H7 (cell line): ENCODE results near the gene CMYA5. TPM values are rescaled to one million over a fixed set of nuclear protein-coding genes. Genes with fewer than 3 reads are reported as not detected.
"Not testable (repeated sequence)": the region's sequence is repeated elsewhere in the genome, so short reads cannot be mapped to it uniquely, and the experiment has no call there.

Source experiments
- DNase-seq: peaks from one replicate; pipeline ENCODE4 v3.0.0; 2012
- H3K27me3 ChIP-seq: 2 replicates; pipeline ENCODE4 v1.6.0; 2011; ENCODE audit warnings: mild to moderate bottlenecking, low read length; ENCODE audit not compliant: control insufficient read depth, insufficient read depth
- H3K36me3 ChIP-seq: replicated peaks from 2 replicates; pipeline ENCODE4 v1.5.1; 2011; ENCODE audit warnings: low read length; ENCODE audit not compliant: control insufficient read depth, insufficient read depth
- H3K4me3 ChIP-seq: 2 replicates; pipeline ENCODE4 v1.5.1; 2011; ENCODE audit warnings: low read depth, mild to moderate bottlenecking, control low read depth, low read length, moderate library complexity; ENCODE audit not compliant: insufficient read depth
- total RNA-seq: library from RNA; depleted of rRNA; stranded (reverse); fragments of >200 nt; shearing (Covaris generic); gene quantifications from 2 replicates; pipeline ENCODE4 v1.2.3, GENCODE V29; 2014

Gene CMYA5
- total RNA-seq, 1 experiment from 2014 or later: 0.80 TPM

DNA sequence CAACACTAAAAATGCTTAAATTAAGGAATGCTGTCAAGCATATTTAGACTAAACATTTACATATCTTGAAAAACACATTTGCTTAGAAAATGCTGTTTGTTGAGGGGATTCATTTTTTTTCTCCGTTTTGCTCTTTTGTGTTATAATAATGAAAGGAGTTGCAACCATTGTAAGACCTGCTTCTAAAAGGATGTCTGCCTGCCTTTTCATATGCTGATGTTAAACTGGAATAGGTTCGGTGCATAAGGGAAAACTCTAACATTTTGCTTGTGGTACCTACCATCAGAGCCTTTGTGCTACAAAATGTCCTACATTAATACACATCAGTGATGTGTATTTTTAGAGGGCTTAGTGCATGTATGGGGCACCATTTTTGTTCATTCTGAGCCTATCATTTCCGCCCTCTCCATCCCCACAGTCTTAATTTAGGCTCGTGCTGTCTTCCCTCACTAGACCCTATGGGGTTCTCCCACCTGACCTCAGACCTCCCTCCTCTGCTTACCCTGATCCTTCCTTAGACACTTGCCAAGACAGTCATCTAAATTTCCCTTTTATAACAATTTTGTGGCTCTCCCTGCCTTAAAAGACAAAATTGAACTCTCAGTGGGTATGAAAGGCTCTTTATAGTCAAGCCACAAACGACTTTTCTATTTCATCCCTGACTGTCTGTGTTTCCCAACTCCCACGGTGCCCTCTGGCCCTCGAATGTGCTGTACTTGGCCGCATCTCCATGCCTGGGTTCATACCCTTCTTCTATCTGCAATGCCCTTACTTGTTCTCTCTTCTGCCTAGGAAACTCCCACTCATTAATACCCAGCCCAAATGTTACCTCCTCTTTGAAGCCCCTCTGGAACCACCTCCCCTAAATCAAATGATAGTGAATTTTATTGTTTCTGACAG is 61.2 kb downstream of the CMYA5 start:
- H3K4me3 ChIP-seq: no peak overlapping the region
- no peaks in the 10 kb centered on the region for H3K36me3 ChIP-seq
- H3K27me3 ChIP-seq: no peaks in the 10 kb centered on the region
- no peak for DNase-seq

DNA sequence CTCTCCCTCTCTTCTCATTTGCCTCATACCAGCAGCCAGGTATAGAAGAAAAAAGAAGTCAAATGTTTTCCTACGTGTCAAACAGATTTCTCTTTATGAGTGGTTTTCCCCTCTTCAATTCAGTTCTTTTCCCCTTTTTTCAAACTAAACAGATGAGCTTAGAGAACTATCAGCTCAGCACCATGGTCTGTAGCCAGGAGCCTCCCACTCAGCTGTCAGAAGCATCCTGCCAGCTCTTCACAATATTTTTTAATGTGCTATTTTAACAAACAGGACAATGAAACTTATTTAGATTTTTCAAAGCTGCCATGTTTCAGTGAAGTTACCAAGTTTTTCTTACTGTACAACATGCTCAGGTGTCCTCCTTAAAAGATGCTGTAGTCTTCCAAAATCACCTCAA is 63.5 kb downstream of the CMYA5 start:
- no peak for DNase-seq
- H3K36me3 ChIP-seq: no peaks in the 10 kb centered on the region
- no peaks in the 10 kb centered on the region for H3K27me3 ChIP-seq
- H3K4me3 ChIP-seq: no peak overlapping the region

DNA sequence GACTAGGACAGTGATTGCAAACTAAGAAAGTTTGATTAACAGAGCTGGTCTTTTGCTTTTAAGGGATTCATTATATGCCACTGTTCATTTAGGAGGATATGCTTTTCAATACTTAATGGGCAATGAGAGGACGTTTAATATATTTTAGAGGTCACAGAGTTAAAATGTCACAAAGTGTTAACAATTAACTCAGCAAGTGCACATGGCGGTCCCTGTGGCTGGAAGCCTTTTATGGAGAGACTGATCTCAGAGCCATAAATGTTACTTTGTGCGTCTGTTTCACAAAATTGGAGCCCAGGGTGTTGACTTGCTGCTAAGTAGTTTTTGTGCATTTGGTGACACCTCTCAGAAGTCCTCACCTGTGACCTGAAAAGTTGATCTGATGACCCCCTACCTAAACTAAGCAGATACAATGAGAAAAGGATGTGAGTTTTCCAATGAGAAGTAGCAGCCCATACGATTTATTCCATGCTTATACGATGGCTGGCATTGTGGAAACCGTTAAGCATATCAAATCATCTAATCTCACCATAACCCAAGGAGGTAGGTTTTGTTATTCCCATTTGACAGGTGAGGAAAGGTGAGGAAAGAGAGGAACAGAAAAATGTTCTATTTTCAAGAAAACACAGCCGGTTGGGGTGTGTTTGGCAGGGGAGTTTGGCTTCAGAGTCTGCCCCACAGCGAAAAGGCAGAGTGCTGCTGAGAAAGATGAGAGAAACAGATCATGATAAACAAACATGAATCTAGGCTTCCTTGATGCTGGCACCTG is 64.4 kb downstream of the CMYA5 start:
- Histone ChIP-seq H3K4me3 (no peak overlapping the region), H3K36me3 (no peaks in the 10 kb centered on the region), H3K27me3 (no peaks in the 10 kb centered on the region)
- no peak for DNase-seq

DNA sequence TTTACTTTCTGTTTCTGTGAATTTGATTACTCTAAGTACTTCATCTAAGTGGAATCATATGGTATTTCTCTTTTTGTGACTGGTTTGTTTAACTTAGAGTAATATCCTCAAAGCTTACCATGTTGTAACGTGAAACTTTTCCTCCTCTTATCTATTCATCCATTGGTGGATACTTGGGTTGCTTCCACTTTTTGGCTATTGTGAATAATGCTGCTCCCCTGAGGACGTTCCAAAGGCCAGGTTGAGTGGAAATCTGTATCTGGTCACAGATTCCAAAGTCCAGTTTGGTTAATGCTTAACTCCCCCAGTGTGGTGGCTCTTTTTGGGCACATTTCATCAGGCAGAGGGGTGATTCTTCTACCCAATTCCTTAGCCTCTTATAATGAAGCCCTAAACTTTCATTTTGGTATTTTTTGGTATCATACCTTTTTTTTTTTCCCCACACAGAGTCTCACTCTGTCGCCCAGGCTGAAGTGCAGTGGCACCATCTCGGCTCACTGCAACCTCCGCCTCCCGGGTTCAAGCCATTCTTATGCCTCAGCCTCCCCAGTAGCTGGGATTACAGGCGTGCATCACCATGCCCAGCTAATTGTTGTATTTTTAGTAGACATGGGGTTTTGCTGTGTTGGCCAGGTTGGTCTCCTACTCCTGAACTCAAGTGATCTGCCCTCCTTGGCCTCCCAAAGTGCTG is 65.4 kb downstream of the CMYA5 start:
- no peaks in the 10 kb centered on the region for H3K36me3 ChIP-seq
- DNase-seq: no peak
- H3K27me3 ChIP-seq: no peaks in the 10 kb centered on the region
- no peak overlapping the region for H3K4me3 ChIP-seq

DNA sequence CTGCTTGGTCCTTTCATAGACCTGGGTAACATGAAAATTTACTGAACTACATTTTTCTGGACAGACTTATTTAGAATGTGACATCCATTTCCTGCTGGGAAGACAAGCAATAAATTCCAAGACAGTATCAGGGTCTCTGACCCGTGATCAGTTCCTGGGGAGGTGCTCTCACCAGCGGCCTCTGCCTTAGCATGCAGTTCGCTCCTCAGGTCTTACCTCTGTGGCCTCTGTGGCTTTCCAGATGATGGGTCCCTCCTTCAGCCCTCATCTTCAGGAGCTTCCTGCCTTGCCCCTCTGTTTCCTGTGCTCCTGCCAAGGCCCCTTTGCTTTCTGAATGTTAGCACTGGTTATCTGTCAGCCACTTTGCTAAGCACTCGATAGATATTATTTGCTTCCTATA is 66.4 kb downstream of the CMYA5 start:
- no peaks in the 10 kb centered on the region for H3K36me3 ChIP-seq
- DNase-seq: no peak
- no peaks in the 10 kb centered on the region for H3K27me3 ChIP-seq
- no peak overlapping the region for H3K4me3 ChIP-seq

DNA sequence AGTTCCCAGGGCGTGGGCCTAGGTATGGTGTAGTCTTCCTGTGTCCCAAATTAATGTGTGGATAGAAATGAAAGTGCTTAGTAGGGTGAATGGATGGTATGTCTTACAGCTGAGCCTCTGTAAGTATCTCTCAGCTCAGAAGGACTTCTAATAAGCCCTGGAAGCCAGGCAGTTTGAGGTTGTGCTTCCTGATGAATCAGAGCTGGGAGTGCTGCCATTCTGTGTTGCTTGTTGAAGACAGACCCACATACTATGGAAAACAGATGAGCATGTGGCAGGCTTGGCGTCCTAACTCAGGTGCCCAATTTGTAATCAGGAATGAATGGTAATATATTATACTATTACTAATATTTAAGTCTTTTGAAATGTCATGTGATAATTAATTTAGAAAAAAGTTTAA is 69.8 kb downstream of the CMYA5 start:
- Histone ChIP-seq H3K36me3 (no peaks in the 10 kb centered on the region), H3K27me3 (no peaks in the 10 kb centered on the region), H3K4me3 (no peak overlapping the region)
- no peak for DNase-seq

DNA sequence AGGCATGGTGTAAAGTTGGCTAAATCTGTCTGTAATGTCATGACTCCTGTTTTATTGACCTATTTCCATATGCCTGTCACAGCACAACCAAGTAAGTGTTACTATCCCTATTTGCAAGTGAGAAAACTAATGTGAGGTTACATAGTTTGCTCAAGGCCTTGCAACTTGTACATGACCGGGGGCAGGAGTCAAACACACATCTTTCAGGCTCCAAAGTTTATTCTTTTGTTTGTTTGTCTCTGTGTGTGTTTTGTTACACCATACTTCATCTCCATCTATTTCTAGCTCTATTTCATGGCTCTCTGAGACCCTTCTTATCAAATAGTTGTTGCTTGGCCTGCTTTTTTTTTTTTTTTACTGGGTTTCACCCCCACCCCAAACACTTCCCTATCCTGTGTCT is 70.2 kb downstream of the CMYA5 start:
- Histone ChIP-seq H3K4me3 (no peak overlapping the region), H3K27me3 (no peaks in the 10 kb centered on the region), H3K36me3 (no peaks in the 10 kb centered on the region)
- no peak for DNase-seq

DNA sequence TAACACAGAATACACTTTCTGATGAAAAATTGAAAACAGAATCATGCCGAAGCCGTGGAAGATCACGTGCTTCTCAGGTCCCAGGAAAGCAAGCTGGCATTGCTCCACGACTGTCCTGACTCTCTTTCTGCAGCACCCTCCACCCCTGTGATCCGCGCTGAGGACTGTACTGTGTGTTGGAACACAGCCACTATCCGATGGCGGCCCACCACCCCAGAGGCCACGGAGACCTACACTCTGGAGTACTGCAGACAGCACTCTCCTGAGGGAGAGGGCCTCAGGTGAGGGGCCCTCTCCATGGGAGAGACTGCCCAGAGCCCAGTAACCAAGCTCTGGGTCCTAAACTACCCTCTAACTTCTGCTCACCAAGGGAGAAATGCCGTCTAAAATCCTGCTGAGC is 73.3 kb downstream of the CMYA5 start:
- no peaks in the 10 kb centered on the region for H3K36me3 ChIP-seq
- no peak for DNase-seq
- no peak overlapping the region for H3K4me3 ChIP-seq
- no peaks in the 10 kb centered on the region for H3K27me3 ChIP-seq

DNA sequence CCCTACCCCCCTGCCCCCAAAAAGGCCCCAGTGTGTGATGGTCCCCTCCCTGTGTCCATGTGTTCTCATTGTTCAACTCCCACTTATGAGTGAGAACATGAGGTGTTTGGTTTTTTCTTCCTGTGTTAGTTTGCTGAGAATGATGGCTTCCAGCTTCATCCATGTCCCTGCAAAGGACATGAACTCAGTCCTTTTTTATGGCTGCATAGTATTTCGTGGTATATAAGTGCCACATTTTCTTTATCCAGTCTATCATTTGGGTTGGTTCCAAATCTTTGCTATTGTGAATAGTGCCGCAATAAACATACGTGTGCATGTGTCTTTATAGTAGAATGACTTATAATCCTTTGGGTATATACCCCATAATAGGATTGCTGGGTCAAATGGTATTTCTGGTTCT is 74.5 kb downstream of the CMYA5 start:
- not testable (repeated sequence) for DNase-seq, H3K27me3 ChIP-seq, H3K36me3 ChIP-seq, H3K4me3 ChIP-seq

DNA sequence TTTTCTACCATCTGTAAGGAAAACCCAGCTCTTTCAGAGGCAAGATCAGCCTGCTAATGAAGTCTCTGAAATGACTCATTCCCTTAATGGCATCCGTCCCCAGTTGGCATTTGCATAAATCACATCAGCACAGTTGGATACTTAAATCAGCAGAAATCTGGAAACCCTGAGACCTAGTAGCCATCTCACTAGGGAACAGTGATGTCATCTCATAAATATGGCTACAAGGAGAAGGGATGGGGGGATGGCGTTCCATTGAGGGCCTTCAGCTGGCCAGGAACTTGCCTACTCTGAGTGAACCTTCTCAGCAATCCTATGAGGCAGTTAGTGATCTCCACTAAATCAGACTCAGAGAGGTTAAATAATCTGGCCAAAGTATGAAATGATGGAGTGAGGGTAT is 81.8 kb downstream of the CMYA5 start:
- H3K4me3 ChIP-seq: no peak overlapping the region
- no peaks in the 10 kb centered on the region for H3K36me3 ChIP-seq
- peak; percentile 16 for DNase-seq
- H3K27me3 ChIP-seq: no peaks in the 10 kb centered on the region

DNA sequence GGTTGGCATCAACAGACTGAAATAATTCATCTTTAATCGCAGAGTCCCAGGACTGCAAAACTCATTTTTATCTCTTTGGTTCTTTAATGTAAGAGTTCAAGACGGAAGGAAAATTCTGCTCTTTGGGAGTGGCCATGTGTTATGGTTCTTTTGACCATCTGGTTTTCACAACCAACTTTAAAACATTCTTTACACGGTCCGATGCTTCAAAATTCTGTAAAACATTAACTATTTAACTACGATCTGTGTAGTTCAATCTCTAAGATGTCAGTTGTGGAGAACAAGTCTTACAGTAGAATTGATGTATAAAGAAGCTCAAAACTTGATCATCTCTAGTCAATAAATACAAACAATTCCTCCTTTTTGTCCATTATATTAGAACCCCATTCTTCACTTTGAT is 83.0 kb downstream of the CMYA5 start:
- Histone ChIP-seq H3K36me3 (no peaks in the 10 kb centered on the region), H3K27me3 (no peaks in the 10 kb centered on the region), H3K4me3 (no peak overlapping the region)
- DNase-seq: no peak

DNA sequence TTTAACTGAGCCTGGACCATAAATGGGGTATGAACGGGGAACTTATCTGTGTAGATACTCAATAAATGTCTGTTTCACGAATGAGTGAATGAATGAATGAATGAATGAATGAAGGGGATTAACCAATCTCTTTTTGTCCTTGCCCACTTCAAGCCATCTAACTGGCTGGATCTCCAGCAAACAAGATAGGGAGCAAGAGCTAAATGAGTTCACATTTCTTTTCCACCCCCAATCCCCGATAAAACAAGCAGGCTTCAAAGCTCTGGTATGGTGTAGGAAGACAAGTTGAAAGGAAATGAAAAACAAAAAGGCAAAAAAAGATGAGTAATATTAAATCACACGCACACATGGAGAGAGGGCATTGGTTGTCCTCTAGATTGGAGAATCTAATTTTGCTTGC is 84.0 kb downstream of the CMYA5 start:
- DNase-seq: no peak
- Histone ChIP-seq H3K36me3 (no peaks in the 10 kb centered on the region), H3K4me3 (no peak overlapping the region), H3K27me3 (no peaks in the 10 kb centered on the region)

DNA sequence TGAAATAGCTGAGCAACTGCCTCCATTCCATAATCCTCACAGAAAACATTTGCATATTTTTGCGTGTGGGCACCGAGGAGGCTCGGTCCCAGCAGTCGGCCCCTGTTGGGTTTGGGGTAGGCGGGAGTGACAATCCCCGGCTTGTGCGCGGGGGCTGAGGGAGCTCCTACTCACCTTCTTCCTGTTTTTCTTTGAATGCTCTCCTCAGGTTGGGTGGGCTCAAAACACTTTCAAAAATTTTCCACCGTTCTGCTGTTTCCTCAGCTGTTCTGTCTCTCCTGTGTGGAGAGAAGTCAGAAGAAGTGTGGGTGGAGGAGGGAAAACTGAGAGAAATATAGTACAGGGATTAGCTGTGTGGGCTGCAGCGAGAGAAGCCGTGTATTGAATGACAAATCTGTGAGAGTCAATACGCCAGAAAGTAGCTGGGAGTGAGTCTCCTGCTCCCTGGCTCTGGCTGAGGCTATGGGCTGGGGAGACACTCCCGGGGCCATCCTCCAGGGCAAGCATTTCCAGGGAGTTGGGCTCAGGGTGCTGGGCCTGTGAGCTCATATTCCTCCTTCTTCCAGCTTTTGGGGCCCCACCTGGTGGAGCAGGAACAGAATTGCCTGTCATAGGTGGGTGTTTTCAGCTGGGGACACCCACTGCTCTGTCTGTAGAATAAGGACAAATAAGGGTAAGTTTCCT is 84.7 kb downstream of the CMYA5 start:
- Histone ChIP-seq H3K36me3 (no peaks in the 10 kb centered on the region), H3K4me3 (no peak overlapping the region), H3K27me3 (no peaks in the 10 kb centered on the region)
- peak; percentile 80 for DNase-seq

DNA sequence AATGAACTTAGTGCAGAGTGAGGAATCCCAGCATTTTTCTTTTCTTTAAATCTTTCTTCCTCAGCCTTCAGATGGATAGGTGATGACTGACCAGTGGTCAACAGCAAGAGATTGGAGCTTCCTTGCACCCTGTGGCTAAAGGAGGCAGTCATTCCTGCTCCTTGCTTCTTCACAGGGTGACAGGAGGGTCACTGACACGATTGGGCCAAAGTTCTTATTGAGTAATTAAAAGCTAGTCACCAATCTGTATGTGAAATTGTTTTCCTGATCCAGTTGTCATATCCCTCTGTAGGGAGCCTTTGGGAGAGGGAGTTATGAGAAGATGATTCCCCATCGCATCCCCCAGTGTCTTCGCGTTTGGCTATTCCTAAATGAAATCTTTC is 85.2 kb downstream of the CMYA5 start:
- Histone ChIP-seq H3K4me3 (no peak overlapping the region), H3K27me3 (no peaks in the 10 kb centered on the region), H3K36me3 (no peaks in the 10 kb centered on the region)
- no peak for DNase-seq
